OCI-LY1 (cell line): Measurements from ENCODE around the gene PTPRJ.

Experiments
- H2AFZ ChIP-seq: fragments of 200-600 bp; sonication (generic), shearing (Covaris generic); 2 replicates; pipeline ENCODE4 v1.6.0; 2014; ENCODE audit warnings: antibody characterized with exemption, mild to moderate bottlenecking, low read length
- H3F3A ChIP-seq: fragments of 200-600 bp; sonication (generic), shearing (Covaris generic); 2 replicates; pipeline ENCODE4 v1.6.0; 2014; ENCODE audit warnings: mild to moderate bottlenecking, antibody characterized with exemption, low read length, moderate library complexity; ENCODE audit not compliant: insufficient read depth
- H3K27ac ChIP-seq: fragments of 200-600 bp; sonication (generic); 2 replicates; pipeline ENCODE4 v1.5.1; 2014; ENCODE audit warnings: low read length, mixed run types, mild to moderate bottlenecking, low read depth; ENCODE audit not compliant: poor library complexity, severe bottlenecking
- H3K27me3 ChIP-seq: fragments of 200-600 bp; sonication (generic); 2 replicates; pipeline ENCODE4 v1.6.0; 2014; ENCODE audit warnings: antibody characterized with exemption, mild to moderate bottlenecking, low read length, moderate library complexity; ENCODE audit not compliant: insufficient read depth
- H3K36me3 ChIP-seq: fragments of 200-600 bp; sonication (generic); 2 replicates; pipeline ENCODE4 v1.6.1; 2014; ENCODE audit warnings: mild to moderate bottlenecking, antibody characterized with exemption, low read length, moderate library complexity, mixed read lengths; ENCODE audit not compliant: insufficient read depth
- H3K4me1 ChIP-seq: fragments of 200-600 bp; sonication (generic); 2 replicates; pipeline ENCODE4 v1.5.1; 2014; ENCODE audit warnings: mild to moderate bottlenecking, low read length, moderate library complexity; ENCODE audit not compliant: insufficient read depth, severe bottlenecking
- H3K4me2 ChIP-seq: fragments of 200-600 bp; sonication (generic), shearing (Covaris generic); 2 replicates; pipeline ENCODE4 v1.6.1; 2014; ENCODE audit warnings: low read length
- H3K4me3 ChIP-seq: fragments of 200-600 bp; sonication (generic); 2 replicates; pipeline ENCODE4 v1.5.1; 2014; ENCODE audit warnings: low read length, low read depth, mild to moderate bottlenecking, mixed read lengths; ENCODE audit not compliant: poor library complexity, severe bottlenecking
- H3K79me2 ChIP-seq: fragments of 200-600 bp; shearing (Covaris generic); 2 replicates; pipeline ENCODE4 v1.6.1; 2016; ENCODE audit warnings: mixed run types, low read length, mixed read lengths; ENCODE audit not compliant: insufficient read depth
- H3K9ac ChIP-seq: fragments of 200-600 bp; sonication (generic), shearing (Covaris generic); 2 replicates; pipeline ENCODE4 v1.6.1; 2014; ENCODE audit warnings: mild to moderate bottlenecking, low read length, mixed read lengths
- H3K9me2 ChIP-seq: fragments of 200-600 bp; sonication (generic), shearing (Covaris generic); 2 replicates; pipeline ENCODE4 v1.6.1; 2014; ENCODE audit warnings: low read depth, mild to moderate bottlenecking, low read length, mixed read lengths
- H3K9me3 ChIP-seq: fragments of 200-600 bp; shearing (Covaris generic); 2 replicates; pipeline ENCODE4 v1.6.1; 2014; ENCODE audit warnings: low read length, mixed read lengths
- H4K20me1 ChIP-seq: fragments of 200-600 bp; sonication (generic), shearing (Covaris generic); 2 replicates; pipeline ENCODE4 v1.6.0; 2016; ENCODE audit warnings: mild to moderate bottlenecking, low read length; ENCODE audit not compliant: insufficient read depth
- CTCF ChIP-seq: fragments of 200-600 bp; sonication (generic), shearing (Covaris generic); IDR thresholded peaks from 2 replicates; pipeline ENCODE4 v1.5.1; 2017; ENCODE audit warnings: mild to moderate bottlenecking, antibody characterized with exemption, low read length, moderate library complexity, mixed read lengths
- EZH2 ChIP-seq: fragments of 200-600 bp; sonication (generic), shearing (Covaris generic); IDR thresholded peaks from 2 replicates; pipeline ENCODE4 v1.8.0; 2017; ENCODE audit warnings: borderline replicate concordance, mixed run types, mild to moderate bottlenecking, antibody characterized with exemption, low read length, moderate library complexity, mixed read lengths

Gene PTPRJ

GRCh38 chr11:48123254-48123875, 143.0 kb downstream of the PTPRJ start:
- Histone ChIP-seq H3K4me3 (no peak overlapping the region), H3K36me3 (peaks cover 100% of the 10 kb centered on the region), H2AFZ (no peak overlapping the region), H3K9me2 (no peaks in the 10 kb centered on the region), H3F3A (no peaks in the 10 kb centered on the region; the same call in 1 of the 2 replicates), H3K9ac (no peak overlapping the region), H3K9me3 (no peaks in the 10 kb centered on the region), H3K4me2 (no peak overlapping the region), H4K20me1 (no peaks in the 10 kb centered on the region), H3K79me2 (no peaks in the 10 kb centered on the region), H3K27me3 (no peaks in the 10 kb centered on the region), H3K4me1 (no peaks in the 10 kb centered on the region), H3K27ac (no peak overlapping the region)
- no peak for TF ChIP-seq CTCF
- TF ChIP-seq EZH2 = no peak

GRCh38 chr11:48123934-48124755, 143.8 kb downstream of the PTPRJ start:
- Histone ChIP-seq H3K36me3 (peaks cover 100% of the 10 kb centered on the region), H3K4me2 (no peak overlapping the region), H4K20me1 (no peaks in the 10 kb centered on the region), H3F3A (no peaks in the 10 kb centered on the region; the same call in 1 of the 2 replicates), H3K79me2 (no peaks in the 10 kb centered on the region), H3K4me3 (no peak overlapping the region), H3K9ac (no peak overlapping the region), H2AFZ (no peak overlapping the region), H3K27me3 (no peaks in the 10 kb centered on the region), H3K27ac (no peak overlapping the region), H3K4me1 (no peaks in the 10 kb centered on the region), H3K9me3 (no peaks in the 10 kb centered on the region), H3K9me2 (no peaks in the 10 kb centered on the region)
- TF ChIP-seq CTCF = no peak
- TF ChIP-seq EZH2 = no peak

GRCh38 chr11:48124880-48125279, 144.5 kb downstream of the PTPRJ start:
- no peaks in the 10 kb centered on the region for H3K79me2 ChIP-seq
- TF ChIP-seq EZH2 = no peak
- TF ChIP-seq CTCF = no peak
- H3K9me3 ChIP-seq = no peaks in the 10 kb centered on the region
- H3K4me2 ChIP-seq = no peak overlapping the region
- no peaks in the 10 kb centered on the region; the same call in 1 of the 2 replicates for H3F3A ChIP-seq
- H3K9ac ChIP-seq = no peak overlapping the region
- H3K27ac ChIP-seq = no peak overlapping the region
- H3K4me3 ChIP-seq = no peak overlapping the region
- H3K36me3 ChIP-seq = peaks cover 100% of the 10 kb centered on the region
- H4K20me1 ChIP-seq = no peaks in the 10 kb centered on the region
- H3K27me3 ChIP-seq = no peaks in the 10 kb centered on the region
- H2AFZ ChIP-seq = no peak overlapping the region
- H3K4me1 ChIP-seq = no peaks in the 10 kb centered on the region
- H3K9me2 ChIP-seq = no peaks in the 10 kb centered on the region
